H1 (cell line): ENCODE measurements around the gene HOXB8. TPM values are rescaled to one million over a fixed set of nuclear protein-coding genes. Genes with fewer than 3 reads are reported as not detected.

Experiments
- CTCF ChIA-PET: fragments of 300-600 bp; sonication (Branson Sonifier 250); formaldehyde crosslinking; loops from one replicate; lab custom pipeline; 2021; ENCODE audit not compliant: partially characterized antibody; lab: Charles Lee
- POLR2A ChIA-PET: fragments of 300-600 bp; sonication (Branson Sonifier 250); formaldehyde crosslinking; loops from one replicate; lab custom pipeline; 2021; ENCODE audit warnings: inconsistent platforms; ENCODE audit not compliant: partially characterized antibody; lab: Charles Lee
- DNase-seq, 2 experiments: peaks; one replicate each; pipeline versions ENCODE4 v3.0.0 to v3.0.0-alpha.2; 2010 to 2022; ENCODE audit warnings: low spot score in 2 of 2, low read depth in 1 of 2, mixed read lengths in 1 of 2
- FAIRE-seq: peaks from 2 replicates; lab custom pipeline; 2011; peaks lifted over from hg19 to GRCh38; lab: Jason Lieb, UNC
- H2AFZ ChIP-seq: 2 replicates; pipeline ENCODE4 v1.8.1; 2012; ENCODE audit warnings: low read length, inconsistent platforms
- H2AK5ac ChIP-seq: 2 replicates; pipeline ENCODE4 v1.6.1; 2013; ENCODE audit warnings: low read depth, low read length
- H2BK120ac ChIP-seq: replicated peaks from 2 replicates; pipeline ENCODE3; 2013; ENCODE audit warnings: low read depth, low read length, inconsistent platforms
- H2BK12ac ChIP-seq: 2 replicates; pipeline ENCODE4 v1.6.1; 2013; ENCODE audit warnings: low read depth, low read length
- H2BK15ac ChIP-seq: 2 replicates; pipeline ENCODE4 v1.6.1; 2013; ENCODE audit warnings: low read length
- H2BK20ac ChIP-seq: 2 replicates; pipeline ENCODE4 v1.6.1; 2013; ENCODE audit warnings: low read length
- H2BK5ac ChIP-seq: 2 replicates; pipeline ENCODE4 v1.6.1; 2013; ENCODE audit warnings: low read depth, low read length
- H3K14ac ChIP-seq: 2 replicates; pipeline ENCODE4 v1.6.1; 2013; ENCODE audit warnings: inconsistent platforms; ENCODE audit not compliant: insufficient read length
- H3K18ac ChIP-seq: 2 replicates; pipeline ENCODE4 v1.6.1; 2013; ENCODE audit warnings: low read length; ENCODE audit errors: extremely low read depth
- H3K23ac ChIP-seq: 2 replicates; pipeline ENCODE4 v1.6.1; 2013; ENCODE audit warnings: inconsistent platforms; ENCODE audit not compliant: insufficient read length
- H3K23me2 ChIP-seq: 2 replicates; pipeline ENCODE4 v1.6.1; 2013; ENCODE audit warnings: low read depth, low read length
- H3K27ac ChIP-seq: 2 replicates; pipeline ENCODE4 v1.6.1; 2011; ENCODE audit warnings: low read depth, low read length, inconsistent platforms
- H3K27me3 ChIP-seq, 4 experiments: replicated peaks in 1 of 4; 1 replicate in 1 of 4; 2 replicates in 3 of 4; pipeline versions ENCODE4 v1.6.1 to v1.8.1; 2011 to 2013; ENCODE audit warnings: low read length in 3 of 4, mild to moderate bottlenecking in 3 of 4, inconsistent platforms in 2 of 4, mixed read lengths in 2 of 4, moderate library complexity in 1 of 4; ENCODE audit not compliant: control insufficient read depth in 3 of 4, insufficient read depth in 3 of 4; ENCODE audit errors: extremely low read depth in 1 of 4
- H3K36me3 ChIP-seq, 4 experiments: 2 replicates each; pipeline versions ENCODE4 v1.6.1 to v1.8.1; 2011 to 2013; ENCODE audit warnings: mild to moderate bottlenecking in 4 of 4, low read length in 3 of 4, moderate library complexity in 2 of 4, control low read depth in 1 of 4, inconsistent platforms in 1 of 4; ENCODE audit not compliant: insufficient read depth in 4 of 4, control insufficient read depth in 2 of 4
- H3K4ac ChIP-seq: replicated peaks from 2 replicates; pipeline ENCODE3; 2013; ENCODE audit warnings: low read length, low read depth, mixed read lengths, inconsistent platforms; ENCODE audit not compliant: insufficient read length
- H3K4me1 ChIP-seq, 4 experiments: replicated peaks in 1 of 4; 1 replicate in 1 of 4; 2 replicates in 3 of 4; pipeline versions ENCODE4 v1.6.1 to v1.8.1; 2011 to 2013; ENCODE audit warnings: low read length in 3 of 4, inconsistent platforms in 2 of 4, mixed read lengths in 1 of 4; ENCODE audit not compliant: insufficient read depth in 4 of 4, control insufficient read depth in 3 of 4
- H3K4me2 ChIP-seq, 2 experiments: 2 replicates each; pipeline versions ENCODE4 v1.6.1 to v1.8.1; 2011 to 2013; ENCODE audit warnings: low read depth in 2 of 2, low read length in 2 of 2, control low read depth in 1 of 2, inconsistent platforms in 1 of 2, mild to moderate bottlenecking in 1 of 2; ENCODE audit not compliant: insufficient read depth in 1 of 2
- H3K4me3 ChIP-seq, 4 experiments: fragments of 200-600, 300-600 bp in 1 of 4; sonication (generic), shearing (Covaris generic), sonication (Bioruptor Twin) in 1 of 4; 2 replicates each; pipeline versions ENCODE4 v1.5.1 to v1.8.1; 2011 to 2016; ENCODE audit warnings: low read length in 4 of 4, low read depth in 3 of 4, control low read depth in 2 of 4, inconsistent platforms in 2 of 4, mild to moderate bottlenecking in 2 of 4, mixed read lengths in 1 of 4, moderate library complexity in 1 of 4; ENCODE audit not compliant: insufficient read depth in 2 of 4; ENCODE audit errors: extremely low read depth in 1 of 4
- H3K56ac ChIP-seq: replicated peaks from 2 replicates; pipeline ENCODE3; 2013; ENCODE audit warnings: low read depth, mild to moderate bottlenecking, mixed read lengths, low read length, inconsistent platforms; ENCODE audit not compliant: insufficient read length
- H3K79me1 ChIP-seq: 2 replicates; pipeline ENCODE4 v1.6.1; 2013; ENCODE audit warnings: low read depth, low read length, control low read depth
- H3K79me2 ChIP-seq, 2 experiments: 2 replicates each; pipeline versions ENCODE4 v1.6.1 to v1.8.1; 2012 to 2013; ENCODE audit warnings: low read length in 2 of 2, mild to moderate bottlenecking in 2 of 2, inconsistent platforms in 1 of 2; ENCODE audit not compliant: insufficient read depth in 2 of 2, control insufficient read depth in 1 of 2
- H3K9ac ChIP-seq, 4 experiments: replicated peaks in 1 of 4; 1 replicate in 1 of 4; 2 replicates in 3 of 4; pipeline versions ENCODE4 v1.6.1 to v1.8.1; 2011 to 2013; ENCODE audit warnings: low read depth in 3 of 4, low read length in 3 of 4, control low read depth in 2 of 4, mild to moderate bottlenecking in 2 of 4, moderate library complexity in 2 of 4, inconsistent platforms in 1 of 4; ENCODE audit errors: extremely low read depth in 1 of 4
- H3K9me3 ChIP-seq, 2 experiments: 2 replicates each; pipeline versions ENCODE4 v1.6.1 to v1.8.1; 2012 to 2013; ENCODE audit warnings: mild to moderate bottlenecking in 2 of 2, moderate library complexity in 2 of 2, control low read depth in 1 of 2, inconsistent platforms in 1 of 2, low read depth in 1 of 2, low read length in 1 of 2, mixed read lengths in 1 of 2; ENCODE audit not compliant: insufficient read depth in 2 of 2
- H4K20me1 ChIP-seq, 2 experiments: replicated peaks in 1 of 2; 2 replicates each; pipeline versions ENCODE3 to v1.8.1; 2011 to 2013; ENCODE audit warnings: inconsistent platforms in 2 of 2, low read length in 2 of 2, mild to moderate bottlenecking in 1 of 2; ENCODE audit not compliant: insufficient read depth in 2 of 2, control insufficient read depth in 1 of 2
- H4K5ac ChIP-seq: 2 replicates; pipeline ENCODE4 v1.6.1; 2013; ENCODE audit warnings: low read length, low read depth, mixed read lengths, inconsistent platforms; ENCODE audit not compliant: insufficient read length
- H4K8ac ChIP-seq: 2 replicates; pipeline ENCODE4 v1.8.0; 2013; ENCODE audit warnings: mild to moderate bottlenecking, moderate library complexity, low read length, inconsistent platforms; ENCODE audit not compliant: insufficient read depth; ENCODE audit errors: extremely low read depth
- H4K91ac ChIP-seq: replicated peaks from 2 replicates; pipeline ENCODE3; 2013; ENCODE audit warnings: low read length, mixed read lengths, inconsistent platforms; ENCODE audit not compliant: insufficient read length
- ASH2L ChIP-seq: fragments of 200-600, 300-600 bp; sonication (generic); IDR thresholded peaks from one replicate; pipeline ENCODE4 v1.7.1; 2017; ENCODE audit warnings: low read length
- BACH1 ChIP-seq: IDR thresholded peaks from 2 replicates; pipeline ENCODE4 v1.6.1; 2012; ENCODE audit warnings: low read length, improper control_type of control experiment
- CBX8 ChIP-seq: fragments of 300-800, 300-1000 bp; sonication (generic); IDR thresholded peaks from 2 replicates; pipeline ENCODE4 v1.7.1; 2016; ENCODE audit warnings: low read depth, low read length, borderline replicate concordance
- CHD1 ChIP-seq: IDR thresholded peaks from 2 replicates; pipeline ENCODE4 v1.6.1; 2012; ENCODE audit warnings: low read depth, low read length, improper control_type of control experiment
- EZH2 ChIP-seq: fragments of 200-600 bp; sonication (generic); IDR thresholded peaks from 2 replicates; pipeline ENCODE4 v1.7.1; 2012; ENCODE audit warnings: low read depth, mild to moderate bottlenecking, moderate library complexity, low read length, inconsistent platforms; ENCODE audit not compliant: severe bottlenecking
- GTF2F1 ChIP-seq: IDR thresholded peaks from 2 replicates; pipeline ENCODE4 v1.6.1; 2012; ENCODE audit warnings: low read depth, low read length, improper control_type of control experiment, borderline replicate concordance
- HDAC6 ChIP-seq: IDR thresholded peaks from one replicate; pipeline ENCODE4 v1.7.1; 2012; ENCODE audit warnings: low read depth, mild to moderate bottlenecking, inconsistent platforms, low read length, moderate library complexity
- KDM1A ChIP-seq: fragments of 200-600, 300-600 bp; sonication (generic); IDR thresholded peaks from 2 replicates; pipeline ENCODE4 v1.7.1; 2016; ENCODE audit warnings: mild to moderate bottlenecking, low read length, borderline replicate concordance
- RNF2 ChIP-seq: fragments of 200-900, 300-1000 bp; sonication (generic); IDR thresholded peaks from 2 replicates; pipeline ENCODE4 v1.7.1; 2016; ENCODE audit warnings: borderline replicate concordance, low read depth, mild to moderate bottlenecking, antibody characterized with exemption, low read length; ENCODE audit not compliant: poor library complexity, severe bottlenecking; ENCODE audit errors: missing control alignments
- SIN3A ChIP-seq, 2 experiments: IDR thresholded peaks in 1 of 2; conservative IDR thresholded peaks in 1 of 2; 2 replicates each; pipeline ENCODE4 v1.6.1; 2011 to 2012; ENCODE audit warnings: low read length in 2 of 2, improper control_type of control experiment in 1 of 2, low read depth in 1 of 2, mild to moderate bottlenecking in 1 of 2
- SIRT6 ChIP-seq: IDR thresholded peaks from one replicate; pipeline ENCODE4 v1.7.1; 2012; ENCODE audit warnings: low read length, inconsistent platforms
- SUZ12 ChIP-seq: fragments of 200-600 bp; sonication (generic); IDR thresholded peaks from 2 replicates; pipeline ENCODE4 v1.6.1; 2012; ENCODE audit warnings: mild to moderate bottlenecking, inconsistent platforms, low read length, moderate library complexity, mixed read lengths
- TEAD4 ChIP-seq: IDR thresholded peaks from 2 replicates; pipeline ENCODE4 v1.6.1; 2012; ENCODE audit warnings: low read depth, low read length, inconsistent platforms, mixed read lengths
- WGBS, 2 experiments: shearing (Covaris generic) in 1 of 2; methylation state at CpG; one replicate each; pipeline versions ENCODE4 v1.1.6 to v1.1.7; 2013 to 2015; ENCODE audit warnings: low lambda C conversion rate in 2 of 2, mixed read lengths in 2 of 2, inconsistent platforms in 1 of 2, low coverage in 1 of 2, missing lambda C conversion rate in 1 of 2; ENCODE audit not compliant: insufficient replicate concordance in 2 of 2, insufficient coverage in 1 of 2, insufficient read length in 1 of 2; ENCODE audit errors: extremely low coverage in 1 of 2, missing lambda C conversion rate in 1 of 2; 5-methylcytosine and 5-hydroxymethylcytosine counted together
- polyA plus RNA-seq, 7 experiments: library from polyadenylated mRNA; depleted of rRNA in 3 of 7; stranded (reverse) in 5 of 7; unstranded in 2 of 7; fragments of >200 nt in 5 of 7; fragments of 200-250 nt in 2 of 7; gene quantifications; 1 replicate in 5 of 7; 2 replicates in 1 of 7; 4 replicates in 1 of 7; pipeline versions ENCODE4 v1.2.1 to v1.2.3, GENCODE V29; 2011 to 2013; ENCODE audit warnings: missing spikeins in 2 of 7, mixed read lengths in 2 of 7
- total RNA-seq: library from RNA; stranded (reverse); fragmentation: NEBNext Ultra II Directional; extraction: Animal tissue kit (Norgen Biotek cat#: 25700); gene quantifications from 2 replicates; pipeline ENCODE4 v1.2.1, GENCODE V29; 2021

The HOXB8 gene
- total and polyA plus RNA-seq, 2 of the 8 experiments (the other 6 are each of a cell fraction or from before 2014, with no cell fraction given): not detected

DNA sequence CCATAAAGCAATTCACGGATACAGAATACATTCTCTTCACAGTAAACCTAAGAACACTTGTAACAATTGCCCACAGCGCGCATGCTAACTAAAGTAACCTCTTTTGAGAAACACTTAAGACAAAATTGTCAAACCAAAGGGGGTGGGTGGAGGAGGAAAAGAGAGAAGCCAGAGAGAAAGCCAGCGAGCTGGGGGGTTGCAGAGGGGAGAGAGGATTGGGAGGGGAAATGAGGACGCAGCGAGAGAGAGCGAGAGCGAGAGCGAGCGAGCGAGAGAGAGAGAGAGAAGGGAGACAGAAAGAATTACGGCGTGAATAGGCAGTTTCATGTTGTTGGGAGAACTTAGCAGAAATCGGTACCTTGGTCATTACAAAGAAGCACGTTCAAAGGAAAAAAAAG, 2.6 kb downstream of the HOXB8 start:
- Histone ChIP-seq H4K20me1 (peaks cover 22 to 33% of the 10 kb centered on the region in 2 experiments), H3K9ac (no peak overlapping the region), H3K27ac (no peak overlapping the region), H3K4me1 (peaks cover 0 to 7% (median 4%) of the 10 kb centered on the region in 4 experiments; a peak in 5 of 7 replicates), H3K9me3 (no peaks in the 10 kb centered on the region; a peak in 1 of 4 replicates), H2BK12ac (no peak overlapping the region), H3K79me2 (no peaks in the 10 kb centered on the region), H3K56ac (no peak overlapping the region), H3K4me2 (no peak overlapping the region; a peak in 2 of 4 replicates), H2AFZ (no peak overlapping the region), H3K14ac (no peak overlapping the region), H3K36me3 (peaks cover 0 to 18% (median 0%) of the 10 kb centered on the region in 4 experiments; a peak in 1 of 8 replicates), H4K5ac (no peak overlapping the region), H2BK120ac (no peak overlapping the region), H2BK20ac (no peak overlapping the region; the same call in 1 of the 2 replicates), H3K79me1 (no peaks in the 10 kb centered on the region), H3K4me3 (no peak overlapping the region; a peak in 1 of 8 replicates), H4K91ac (no peak overlapping the region), H3K4ac (no peak overlapping the region), H3K18ac (no peak overlapping the region), H2AK5ac (no peak overlapping the region), H3K23ac (no peak overlapping the region), H4K8ac (no peak overlapping the region), H3K23me2 (peaks cover 2% of the 10 kb centered on the region; the same call in 1 of the 2 replicates), H3K27me3 (peaks cover 97 to 100% (median 99%) of the 10 kb centered on the region in 4 experiments), H2BK5ac (no peak overlapping the region), H2BK15ac (no peak overlapping the region)
- DNase-seq (no peak), FAIRE-seq (no peak)
- CTCF ChIA-PET: interaction anchor here (0.6 to 2.0 kb wide), 8 partner anchors 9 to 447 kb away, joined by 3 to 6 read pairs (median 4); no protein-coding TSS in a partner anchor
- POLR2A ChIA-PET: interaction anchor here (2.0 kb wide), 1 partner anchor 49 kb away, joined by 4 read pairs; no protein-coding TSS in a partner anchor
- 5% methylated on average over 15 of the region's 15 CpGs; no CpG with 5 or more reads in 1 of the 2 experiments for WGBS, 2 experiments
- no peak for TF ChIP-seq HDAC6
- TF ChIP-seq SUZ12: peak; percentile 88
- no peak for TF ChIP-seq BACH1
- peak; percentile 93 for TF ChIP-seq EZH2
- TF ChIP-seq SIN3A (conservative IDR thresholded peaks at IDR 0.05 in 1 of 2, IDR thresholded peaks at IDR 0.05 in 1 of 2; ENCODE audit: low read depth in 1 of 2, low read length in 2 of 2): no peak
- TF ChIP-seq KDM1A: no peak
- TF ChIP-seq ASH2L: no peak
- TF ChIP-seq CHD1: no peak
- TF ChIP-seq RNF2: peak; percentile 78
- TF ChIP-seq SIRT6: no peak
- no peak for TF ChIP-seq TEAD4
- no peak for TF ChIP-seq CBX8
- TF ChIP-seq GTF2F1: no peak
